AG20443 (cell line): Measurements from ENCODE around the gene AUP1.
"Not testable (repeated sequence)": the region's sequence is repeated elsewhere in the genome, so short reads cannot be mapped to it uniquely, and the experiment has no call there.

ENCODE experiments used
- DNase-seq: peaks from one replicate; pipeline ENCODE4 v3.0.0; 2012; ENCODE audit warnings: low spot score, mixed read lengths

AUP1 gene

GRCh38 chr2:74498500-74499266 is 30.8 kb downstream of the AUP1 start:
- DNase-seq: no peak

GRCh38 chr2:74497777-74498499 is 31.6 kb downstream of the AUP1 start:
- DNase-seq: no peak

- DNase-seq: no peak
Observed at GRCh38 chr2:74496997-74497776, 32.3 kb downstream of the AUP1 start.

GRCh38 chr2:74495440-74495839 is 34.1 kb downstream of the AUP1 start:
- DNase-seq: no peak

GRCh38 chr2:74493546-74493945 is 36.0 kb downstream of the AUP1 start:
- DNase-seq: no peak

GRCh38 chr2:74491648-74492544 is 37.6 kb downstream of the AUP1 start:
- no peak for DNase-seq

- no peak for DNase-seq
Observed at GRCh38 chr2:74489906-74490305, 39.6 kb downstream of the AUP1 start.

- no peak for DNase-seq
Observed at GRCh38 chr2:74488643-74489481, 40.6 kb downstream of the AUP1 start.

- no peak for DNase-seq
Observed at GRCh38 chr2:74486141-74486540, 43.4 kb downstream of the AUP1 start.

- not testable (repeated sequence) for DNase-seq
Observed at GRCh38 chr2:74483675-74484164, 45.8 kb downstream of the AUP1 start.

- peak; percentile 92 for DNase-seq
Observed at GRCh38 chr2:74482801-74483674, 46.5 kb downstream of the AUP1 start, which contains the start of the genes CCDC142 and TTC31. Gene CCDC142 (minus strand): TSS chr2:74482998. CDS start chr2:74482837, 161 bp downstream. Gene TTC31 (plus strand): TSS chr2:74483081. CDS start chr2:74483096, 15 bp downstream.

- DNase-seq: peak; percentile 50
Observed at GRCh38 chr2:74481961-74482800, 47.3 kb downstream of the AUP1 start.

- no peak for DNase-seq
Observed at GRCh38 chr2:74481431-74481830, 48.1 kb downstream of the AUP1 start.
